Mononuclear cell (primary cell): ENCODE measurements around the gene CTNND1. TPM values are rescaled to one million over a fixed set of nuclear protein-coding genes. Genes with fewer than 3 reads are reported as not detected.

Source experiments
- H3K27me3 ChIP-seq: 2 replicates; pipeline ENCODE4 v1.6.0; 2011; ENCODE audit warnings: low read length, control low read depth; ENCODE audit not compliant: insufficient read depth
- H3K4me1 ChIP-seq: 2 replicates; pipeline ENCODE4 v1.5.1; 2011; ENCODE audit warnings: mild to moderate bottlenecking, low read length, control low read depth; ENCODE audit not compliant: insufficient read depth
- H3K4me3 ChIP-seq: 2 replicates; pipeline ENCODE4 v1.5.1; 2011; ENCODE audit warnings: mild to moderate bottlenecking, low read length, moderate library complexity
- H3K9me3 ChIP-seq: 2 replicates; pipeline ENCODE4 v1.5.1; 2011; ENCODE audit warnings: low read depth, mild to moderate bottlenecking, control low read depth, low read length
- total RNA-seq: library from RNA; depleted of rRNA; stranded (reverse); fragments of >200 nt; gene quantifications from one replicate; pipeline ENCODE4 v1.2.3, GENCODE V29; 2012

Gene CTNND1
- total RNA-seq, 1 donor = 19.6 TPM

- H3K9me3 ChIP-seq = no peaks in the 10 kb centered on the region
- no peaks in the 10 kb centered on the region for H3K4me1 ChIP-seq
- H3K27me3 ChIP-seq = no peaks in the 10 kb centered on the region
Observed at GRCh38 chr11:57868491-57868890, 106.9 kb downstream of the CTNND1 start.

More at GRCh38 chr11:57868491-57868890, 106.9 kb downstream of the CTNND1 start:
- no peak overlapping the region for H3K4me3 ChIP-seq

Other genes with a start within 250 kb of the CTNND1 start
- gene SLC43A1, start 246.1 kb upstream of the CTNND1 start, total RNA-seq = 4.6 TPM
- 4.8 TPM for gene TIMM10, start 231.0 kb upstream of the CTNND1 start, total RNA-seq
- gene SMTNL1, start 224.2 kb upstream of the CTNND1 start, total RNA-seq = 0.10 TPM
- 40.1 TPM for gene UBE2L6, start 194.1 kb upstream of the CTNND1 start, total RNA-seq
- 2.4 TPM for gene SERPING1, start 164.1 kb upstream of the CTNND1 start, total RNA-seq
- 1.3 TPM for gene YPEL4, start 111.9 kb upstream of the CTNND1 start, total RNA-seq
- 53.4 TPM for gene CLP1, start 104.0 kb upstream of the CTNND1 start, total RNA-seq
- 48.9 TPM for gene ZDHHC5, start 93.7 kb upstream of the CTNND1 start, total RNA-seq
- 11.6 TPM for gene MED19, start 49.6 kb upstream of the CTNND1 start, total RNA-seq
- gene TMX2, start 49.2 kb upstream of the CTNND1 start, total RNA-seq = 31.7 TPM
- gene SELENOH, start 20.3 kb upstream of the CTNND1 start, total RNA-seq = 58.0 TPM
- not detected for gene BTBD18, start 10.0 kb upstream of the CTNND1 start, total RNA-seq